Mucosa of descending colon (tissue), 3 donors: ENCODE results near the gene SMAD1. TPM values are rescaled to one million over a fixed set of nuclear protein-coding genes. Genes with fewer than 3 reads are reported as not detected.

ENCODE experiments used
- ATAC-seq: fragments of 200-7000 bp; cut with Tn5 transposase; one replicate; pipeline ENCODE4 v1.9.1; 2020; ENCODE audit warnings: mild to moderate bottlenecking, moderate library complexity
- DNase-seq, 3 donors: peaks; one replicate each; pipeline ENCODE4 v3.0.0-alpha.2; 2020
- H3K36me3 ChIP-seq: fragments of 200-600 bp; one replicate; pipeline ENCODE4 v1.8.0; 2021; ENCODE audit warnings: low read depth, mild to moderate bottlenecking
- H3K4me1 ChIP-seq: fragments of 200-600 bp; one replicate; pipeline ENCODE4 v1.8.0; 2021; ENCODE audit warnings: low read depth, mild to moderate bottlenecking
- H3K4me3 ChIP-seq: fragments of 200-600 bp; one replicate; pipeline ENCODE4 v1.8.0; 2021; ENCODE audit warnings: mild to moderate bottlenecking
- H3K9me3 ChIP-seq: fragments of 200-600 bp; one replicate; pipeline ENCODE4 v1.8.0; 2021; ENCODE audit warnings: mild to moderate bottlenecking
- intact Hi-C, 2 donors: fragments of 100-400 bp; cut with DNase I in 1 of 2; cut with micrococcal nuclease in 1 of 2; formaldehyde crosslinking; loops; one replicate each; pipeline versions ENCODE4 v1.11.0 to v1.11.1; 2022; cut with DNase I, micrococcal nuclease
- total RNA-seq, 3 donors: library from RNA; stranded (reverse); fragmentation: NEBNext Ultra II Directional in 2 of 3; extraction: Animal tissue kit (Norgen Biotek cat#: 25700) in 2 of 3; gene quantifications; one replicate each; pipeline versions ENCODE4 v1.2.1 to v1.2.4, GENCODE V29; 2021 to 2023
- TF ChIP-seq, protein P1 (sequence below): fragments of 200-600 bp; IDR thresholded peaks from one replicate; pipeline ENCODE4 v1.8.0; 2022; ENCODE audit warnings: antibody characterized with exemption, mild to moderate bottlenecking
- donor health status: DM: no; HTN: no; CAD: no; lungs with moderate emphysema.
- donor health status: DM: no; HTN: no; CAD: no.
- donor health status: DM: no; HTN: yes; CAD: no.

Gene SMAD1
- total RNA-seq, 3 donors from 2014 or later, result 34.9 to 47.4 (median 39.3) TPM

DNA sequence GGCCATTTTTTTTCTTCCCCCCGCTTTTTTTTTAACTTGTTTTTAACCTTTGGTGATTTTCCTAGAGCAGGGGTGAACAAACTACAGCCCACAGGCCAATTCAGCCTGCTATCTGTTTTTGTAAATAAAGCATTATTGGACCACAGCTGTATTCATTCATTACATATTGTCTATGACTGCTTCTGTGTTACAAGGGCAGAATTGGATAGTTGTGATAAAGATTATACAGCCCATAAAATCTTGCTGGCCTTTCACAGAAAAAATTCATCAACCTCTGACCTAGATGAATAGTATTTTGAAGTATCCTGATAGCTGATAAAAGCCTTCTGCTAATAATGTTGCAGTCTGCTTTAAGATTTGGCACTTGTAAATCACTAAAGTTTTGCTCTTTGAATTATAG is 63.4 kb downstream of the SMAD1 start:
- peaks cover 14% of the 10 kb centered on the region for H3K4me1 ChIP-seq
- no peaks in the 10 kb centered on the region for H3K9me3 ChIP-seq
- intact Hi-C loops, result loop anchor here in 1 of 2 donors (10.0 kb wide), 1 partner anchor 60 kb away; the partner anchor contains the start of gene SMAD1
- TF ChIP-seq, protein P1, sequence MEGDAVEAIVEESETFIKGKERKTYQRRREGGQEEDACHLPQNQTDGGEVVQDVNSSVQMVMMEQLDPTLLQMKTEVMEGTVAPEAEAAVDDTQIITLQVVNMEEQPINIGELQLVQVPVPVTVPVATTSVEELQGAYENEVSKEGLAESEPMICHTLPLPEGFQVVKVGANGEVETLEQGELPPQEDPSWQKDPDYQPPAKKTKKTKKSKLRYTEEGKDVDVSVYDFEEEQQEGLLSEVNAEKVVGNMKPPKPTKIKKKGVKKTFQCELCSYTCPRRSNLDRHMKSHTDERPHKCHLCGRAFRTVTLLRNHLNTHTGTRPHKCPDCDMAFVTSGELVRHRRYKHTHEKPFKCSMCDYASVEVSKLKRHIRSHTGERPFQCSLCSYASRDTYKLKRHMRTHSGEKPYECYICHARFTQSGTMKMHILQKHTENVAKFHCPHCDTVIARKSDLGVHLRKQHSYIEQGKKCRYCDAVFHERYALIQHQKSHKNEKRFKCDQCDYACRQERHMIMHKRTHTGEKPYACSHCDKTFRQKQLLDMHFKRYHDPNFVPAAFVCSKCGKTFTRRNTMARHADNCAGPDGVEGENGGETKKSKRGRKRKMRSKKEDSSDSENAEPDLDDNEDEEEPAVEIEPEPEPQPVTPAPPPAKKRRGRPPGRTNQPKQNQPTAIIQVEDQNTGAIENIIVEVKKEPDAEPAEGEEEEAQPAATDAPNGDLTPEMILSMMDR, result no peak
- no peaks in the 10 kb centered on the region for H3K36me3 ChIP-seq
- no peak for DNase-seq
- H3K4me3 ChIP-seq, result no peak overlapping the region
- ATAC-seq, result peak; percentile 66

GRCh38 chr4:145545538-145546174 is 64.0 kb downstream of the SMAD1 start:
- TF ChIP-seq, protein P1, result no peak
- intact Hi-C loops, result loop anchor here in 1 of 2 donors (10.0 kb wide), 1 partner anchor 61 kb away; the partner anchor contains the start of gene SMAD1
- H3K36me3 ChIP-seq, result no peaks in the 10 kb centered on the region

GRCh38 chr4:145546175-145546915 is 64.7 kb downstream of the SMAD1 start:
- Histone ChIP-seq H3K4me1 (peaks cover 14% of the 10 kb centered on the region), H3K9me3 (no peaks in the 10 kb centered on the region), H3K36me3 (no peaks in the 10 kb centered on the region), H3K4me3 (no peak overlapping the region)
- no peak for ATAC-seq
- intact Hi-C loops, result loop anchor here in 1 of 2 donors (10.0 kb wide), 1 partner anchor 62 kb away; the partner anchor contains the start of gene SMAD1
- TF ChIP-seq, protein P1, result no peak
- DNase-seq, result no peak

More at GRCh38 chr4:145545538-145546174, 64.0 kb downstream of the SMAD1 start:
- Histone ChIP-seq H3K4me3 (no peak overlapping the region), H3K4me1 (peaks cover 14% of the 10 kb centered on the region), H3K9me3 (no peaks in the 10 kb centered on the region)
- DNase-seq, result peak in 1 of 3 donors; percentile 45
- peak; percentile 95 for ATAC-seq

DNA sequence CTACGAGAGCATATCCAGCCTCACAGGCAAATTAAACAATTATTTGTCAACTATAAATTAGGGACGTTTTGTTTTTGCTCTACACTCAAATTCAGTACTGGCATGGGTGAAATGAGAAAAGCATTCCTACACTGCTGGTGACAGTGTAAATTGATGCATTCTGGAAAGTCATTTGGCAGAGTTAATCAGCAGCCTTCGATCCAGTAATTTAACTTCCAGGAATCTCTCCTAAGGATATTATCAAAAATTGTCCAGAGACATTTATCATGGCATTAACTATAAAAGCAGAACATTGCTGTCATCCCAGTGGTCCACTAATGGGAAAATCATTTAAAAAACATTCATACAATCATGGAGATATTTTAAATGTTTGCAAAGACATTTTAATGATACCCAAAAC is 70.0 kb downstream of the SMAD1 start:
- DNase-seq, result no peak
- no peaks in the 10 kb centered on the region for H3K36me3 ChIP-seq
- ATAC-seq, result no peak
- H3K4me3 ChIP-seq, result no peak overlapping the region
- no peaks in the 10 kb centered on the region for H3K9me3 ChIP-seq
- no peaks in the 10 kb centered on the region for H3K4me1 ChIP-seq
- intact Hi-C loops, result no loop called here
- TF ChIP-seq, protein P1, result no peak

- Histone ChIP-seq H3K4me3 (no peak overlapping the region), H3K4me1 (no peaks in the 10 kb centered on the region), H3K36me3 (no peaks in the 10 kb centered on the region), H3K9me3 (no peaks in the 10 kb centered on the region)
- intact Hi-C loops, result no loop called here
- ATAC-seq (no peak), DNase-seq (no peak)
- TF ChIP-seq, protein P1, result no peak
Observed at GRCh38 chr4:145552181-145552822, 70.6 kb downstream of the SMAD1 start.
